BJ (cell line): ENCODE measurements around the gene GPAT3. TPM values are rescaled to one million over a fixed set of nuclear protein-coding genes. Genes with fewer than 3 reads are reported as not detected.

Experiments used
- CTCF ChIA-PET: fragments of 350-600 bp; formaldehyde crosslinking; extraction: SDS; loops from one replicate; lab custom pipeline; 2021; ENCODE audit warnings: antibody characterized with exemption, inconsistent platforms; lab: Yijun Ruan, JAX
- POLR2A ChIA-PET: fragments of 300-600 bp; sonication (Branson Sonifier 250); formaldehyde crosslinking; extraction: SDS; loops from one replicate; lab custom pipeline; 2021; ENCODE audit warnings: antibody characterized with exemption; lab: Charles Lee
- DNase-seq: peaks from one replicate; pipeline ENCODE4 v3.0.0-alpha.2; 2011; ENCODE audit warnings: low read depth
- H3K27me3 ChIP-seq: 2 replicates; pipeline ENCODE4 v1.6.0; 2011; ENCODE audit warnings: low read length; ENCODE audit not compliant: control insufficient read depth, insufficient read depth
- H3K36me3 ChIP-seq: 2 replicates; pipeline ENCODE4 v1.5.1; 2011; ENCODE audit warnings: low read length; ENCODE audit not compliant: control insufficient read depth, insufficient read depth
- H3K4me3 ChIP-seq: 2 replicates; pipeline ENCODE4 v1.5.1; 2011; ENCODE audit warnings: low read depth, mild to moderate bottlenecking, control low read depth, low read length
- CTCF ChIP-seq: IDR thresholded peaks from 2 replicates; pipeline ENCODE4 v1.5.1; 2011; ENCODE audit warnings: low read depth, mild to moderate bottlenecking, control low read depth, inconsistent platforms, low read length, moderate library complexity; ENCODE audit not compliant: insufficient read depth
- polyA plus RNA-seq: library from polyadenylated mRNA; depleted of rRNA; stranded (reverse); fragments of >200 nt; gene quantifications from 2 replicates; pipeline ENCODE4 v1.2.3, GENCODE V29; 2011; rRNA removed
- small RNA-seq: library from RNA; depleted of rRNA; stranded (forward); fragments of <200 nt; gene quantifications from one replicate; pipeline ENCODE3, GENCODE V24; 2012; ENCODE audit warnings: low replicate concordance, low read depth; ENCODE audit not compliant: insufficient read length

GPAT3 gene
- polyA plus RNA-seq, 1 experiment: 0.58 TPM

- TF ChIP-seq CTCF: no peak
- ChIA-PET CTCF (interaction anchor here (1.5 kb wide), 1 partner anchor 143 kb away, joined by 5 read pairs; no protein-coding TSS in a partner anchor), POLR2A (no interaction called here)
- Histone ChIP-seq H3K4me3 (no peak overlapping the region), H3K36me3 (no peaks in the 10 kb centered on the region), H3K27me3 (no peaks in the 10 kb centered on the region; the same call in 1 of the 2 replicates)
- no peak for DNase-seq
Measured at GRCh38 chr4:83651846-83652245, 115.9 kb downstream of the GPAT3 start.

Small RNA genes lying within 50 kb of the gene (small RNA-seq; reads per million reads assigned to genes)
- gene RF00019: not detected

Other genes starting within 250 kb of the GPAT3 start
- gene HPSE, start 201.3 kb upstream of the GPAT3 start, polyA plus RNA-seq: 0.71 and 1.1 TPM in 2 replicates
- 9.6 and 12.8 TPM in 2 replicates for gene HELQ, start 80.3 kb upstream of the GPAT3 start, polyA plus RNA-seq
- 16.4 and 31.8 TPM in 2 replicates for gene MRPS18C, start 80.0 kb upstream of the GPAT3 start, polyA plus RNA-seq
- 3.1 and 7.6 TPM in 2 replicates for gene ABRAXAS1, start 51.0 kb upstream of the GPAT3 start, polyA plus RNA-seq